ENCODE results near the gene VPS13D.

- TF ChIP-seq CTCF (conservative IDR thresholded peaks at IDR 0.05 in 1 of 2, IDR thresholded peaks at IDR 0.05 in 1 of 2; ENCODE audit: extremely low read depth in 1 of 2, insufficient read depth in 1 of 2, low read depth in 1 of 2, low read length in 2 of 2): no peak
- no peak for TF ChIP-seq EZH2 (IDR thresholded peaks at IDR 0.05; ENCODE audit: borderline replicate concordance, low read length)
These were observed 26.1 kb downstream of the VPS13D start for GRCh38 chr1:12255913-12256312.

All from mammary epithelial cell (primary cell).